GM21360 (cell line): ENCODE data around the gene PNMA1.

ENCODE experiments used
- ATAC-seq: cut with Tn5 transposase; IDR thresholded peaks from one replicate; pipeline ENCODE4 v1.9.1; 2021; ENCODE audit warnings: mild to moderate bottlenecking, moderate library complexity; ENCODE audit not compliant: unreplicated experiment

PNMA1 gene

DNA sequence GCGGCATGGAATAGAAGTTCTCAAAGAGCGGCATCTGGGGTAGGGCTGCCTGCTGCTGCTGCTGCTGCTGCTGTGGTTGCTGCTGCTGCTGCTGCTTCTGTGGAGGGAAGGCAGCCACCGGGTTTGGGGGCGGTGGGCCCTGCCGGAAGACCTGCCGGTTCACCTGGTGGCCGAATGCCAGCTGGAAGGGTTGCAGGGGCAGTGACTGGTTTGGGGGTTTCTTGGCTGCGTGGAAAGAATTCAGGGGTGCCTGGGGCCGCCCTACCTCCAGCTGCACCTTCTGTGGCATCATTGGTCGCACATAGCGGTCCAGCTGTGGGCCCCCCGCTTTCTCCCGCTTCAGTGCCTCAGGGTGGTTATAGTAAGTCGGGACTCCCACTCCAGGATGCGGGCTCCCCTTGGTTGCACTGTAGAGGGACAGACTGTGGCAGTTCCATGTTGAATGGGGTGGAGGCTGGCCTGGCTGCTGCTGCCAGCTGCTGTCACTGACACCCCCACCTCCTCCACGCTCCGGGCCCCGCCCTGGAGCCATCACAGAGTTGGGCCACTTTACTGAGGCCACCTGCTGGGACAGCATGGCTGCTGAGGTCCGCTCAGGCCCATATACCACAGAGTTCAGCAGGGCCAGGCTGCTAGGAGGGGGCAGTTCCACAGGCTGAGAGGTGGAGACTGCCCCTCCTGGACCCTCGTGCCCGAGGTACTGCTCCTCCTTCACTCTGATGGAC lies 25.2 kb upstream of the PNMA1 start:
- no peak for ATAC-seq

DNA sequence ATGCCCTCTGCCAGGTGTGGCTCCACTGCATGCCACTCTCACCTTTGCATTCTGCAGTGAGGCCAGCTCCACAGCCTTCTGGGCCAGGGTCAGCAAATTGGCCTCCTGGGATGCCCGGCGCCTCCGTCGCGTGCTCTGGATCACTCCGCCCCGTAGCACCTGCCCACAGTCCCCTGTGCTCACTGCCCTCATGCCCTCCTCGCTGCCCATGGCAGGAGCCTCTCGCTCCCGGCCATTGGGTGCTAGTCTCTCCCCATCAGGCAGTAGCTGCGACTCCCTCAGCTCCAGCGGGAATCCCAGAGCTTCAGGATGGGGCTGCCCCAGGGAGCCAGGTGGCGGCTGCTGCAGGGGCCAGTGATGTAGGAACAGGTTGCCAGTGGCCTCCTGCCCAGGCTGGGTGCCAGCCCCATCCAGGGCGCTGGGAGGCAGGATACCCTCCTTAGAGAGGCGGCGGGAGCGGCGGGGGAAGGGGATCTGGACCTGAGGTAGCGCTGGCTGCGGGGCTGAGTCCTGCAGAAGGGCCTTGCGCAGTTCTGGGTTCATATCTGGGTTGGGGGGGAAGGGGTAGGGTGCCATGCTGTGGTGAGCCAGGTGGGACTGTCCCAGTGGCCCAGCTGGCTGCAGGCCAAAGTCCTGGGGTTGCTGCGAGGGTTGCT lies 24.5 kb upstream of the PNMA1 start:
- ATAC-seq, result no peak

- ATAC-seq, result no peak
These were observed 22.7 kb upstream of the PNMA1 start for GRCh38 chr14:73736842-73737241.

- no peak for ATAC-seq
These were observed 17.8 kb upstream of the PNMA1 start for GRCh38 chr14:73732006-73732405.

DNA sequence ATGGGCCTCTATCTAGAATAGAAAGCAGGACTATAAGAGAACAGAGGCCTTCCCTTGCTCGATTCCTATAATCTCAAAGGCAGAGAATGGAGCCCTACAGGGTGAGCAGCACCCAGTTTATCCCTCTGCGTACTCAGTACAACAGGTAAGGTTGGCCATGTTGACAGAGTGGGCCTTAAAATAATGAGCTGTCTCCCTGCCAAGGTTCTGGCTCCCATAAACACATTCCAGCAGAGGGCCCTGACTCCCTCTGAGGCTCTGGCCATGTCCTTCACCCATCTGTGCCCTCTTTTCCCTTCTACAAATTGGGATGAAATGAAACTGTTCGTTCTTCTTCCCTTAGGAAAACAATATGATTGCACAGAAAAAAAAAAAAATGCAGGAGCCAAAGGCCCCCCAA lies 16.9 kb upstream of the PNMA1 start:
- no peak for ATAC-seq

- no peak for ATAC-seq
These were observed 15.5 kb upstream of the PNMA1 start for GRCh38 chr14:73729556-73730265.

DNA sequence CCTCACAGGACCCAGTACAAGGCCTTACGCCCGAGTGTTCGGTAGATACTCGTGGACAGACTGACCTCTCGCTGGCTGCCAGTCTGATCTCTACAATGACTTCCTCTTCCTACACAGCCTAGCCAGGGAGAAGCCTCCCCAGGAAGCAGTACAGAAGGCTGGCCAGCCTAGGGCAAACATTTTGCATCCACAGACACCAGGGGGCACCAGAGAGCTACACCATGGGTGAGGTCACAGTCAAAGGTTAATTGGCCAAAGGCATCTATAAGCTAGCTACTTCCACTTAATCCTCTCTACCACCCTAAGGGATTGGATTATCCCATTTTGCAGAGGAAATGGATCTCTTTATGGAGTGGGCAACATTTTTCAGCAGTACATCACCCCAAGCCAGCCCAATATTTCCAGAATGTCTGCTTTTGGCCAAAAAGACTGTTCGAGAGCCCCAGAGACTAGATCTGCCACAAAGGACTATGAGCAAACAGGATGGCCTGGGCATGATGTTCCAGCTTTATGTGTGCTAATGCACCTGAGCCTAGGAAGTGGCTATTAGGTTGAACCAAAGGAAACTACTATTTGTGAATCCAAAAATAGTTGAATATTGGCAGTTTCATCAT lies 14.6 kb upstream of the PNMA1 start:
- peak; percentile 55 for ATAC-seq

GRCh38 chr14:73727166-73727565 lies 13.0 kb upstream of the PNMA1 start:
- no peak for ATAC-seq

- no peak for ATAC-seq
These were observed 12.1 kb upstream of the PNMA1 start for GRCh38 chr14:73726025-73726961.

GRCh38 chr14:73725116-73726024 lies 11.2 kb upstream of the PNMA1 start:
- no peak for ATAC-seq

GRCh38 chr14:73724696-73725095 lies 10.5 kb upstream of the PNMA1 start:
- ATAC-seq, result no peak

DNA sequence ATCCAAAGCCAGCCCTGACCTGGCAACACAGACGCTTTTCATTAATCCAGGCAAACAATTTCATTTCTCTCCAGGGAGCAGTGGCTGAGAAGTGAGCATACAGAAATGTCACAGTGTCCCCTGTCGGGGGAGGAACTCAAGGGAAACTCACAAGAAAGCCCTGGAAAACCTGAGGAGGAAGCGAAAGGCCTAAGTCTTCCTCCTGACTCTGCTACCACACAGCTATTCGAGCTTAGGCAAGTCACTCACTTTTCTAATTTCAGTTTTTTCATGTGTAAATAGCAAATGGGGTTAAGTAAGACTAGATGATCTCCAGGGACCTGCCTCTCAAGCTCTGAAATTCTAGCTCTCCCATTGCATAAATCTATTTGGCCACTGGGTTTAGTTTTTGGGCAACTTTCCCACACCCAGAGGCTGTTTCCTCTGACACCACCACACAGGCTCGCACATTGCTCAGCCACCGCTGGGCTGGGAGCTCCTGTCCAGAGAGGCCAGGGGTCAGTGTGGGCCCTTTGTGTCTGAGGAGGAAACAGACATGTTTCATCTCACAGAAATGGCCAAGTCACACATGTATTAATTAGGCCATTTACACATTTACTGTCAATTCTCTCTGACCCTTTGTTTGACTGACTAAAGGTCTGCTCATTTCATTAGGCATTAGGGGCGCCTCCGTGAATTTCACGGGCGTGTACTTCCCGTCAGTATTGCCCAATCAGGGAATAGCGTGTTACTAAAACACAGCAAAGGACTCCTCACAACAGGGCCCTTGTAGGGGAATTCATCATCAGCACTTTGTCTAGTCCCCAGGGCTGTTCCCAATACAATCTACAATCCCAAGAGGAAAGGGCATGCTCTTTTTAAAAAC lies 9.8 kb upstream of the PNMA1 start:
- ATAC-seq, result no peak

GRCh38 chr14:73723406-73723796 lies 9.2 kb upstream of the PNMA1 start:
- no peak for ATAC-seq

GRCh38 chr14:73722581-73722980 lies 8.4 kb upstream of the PNMA1 start:
- no peak for ATAC-seq

DNA sequence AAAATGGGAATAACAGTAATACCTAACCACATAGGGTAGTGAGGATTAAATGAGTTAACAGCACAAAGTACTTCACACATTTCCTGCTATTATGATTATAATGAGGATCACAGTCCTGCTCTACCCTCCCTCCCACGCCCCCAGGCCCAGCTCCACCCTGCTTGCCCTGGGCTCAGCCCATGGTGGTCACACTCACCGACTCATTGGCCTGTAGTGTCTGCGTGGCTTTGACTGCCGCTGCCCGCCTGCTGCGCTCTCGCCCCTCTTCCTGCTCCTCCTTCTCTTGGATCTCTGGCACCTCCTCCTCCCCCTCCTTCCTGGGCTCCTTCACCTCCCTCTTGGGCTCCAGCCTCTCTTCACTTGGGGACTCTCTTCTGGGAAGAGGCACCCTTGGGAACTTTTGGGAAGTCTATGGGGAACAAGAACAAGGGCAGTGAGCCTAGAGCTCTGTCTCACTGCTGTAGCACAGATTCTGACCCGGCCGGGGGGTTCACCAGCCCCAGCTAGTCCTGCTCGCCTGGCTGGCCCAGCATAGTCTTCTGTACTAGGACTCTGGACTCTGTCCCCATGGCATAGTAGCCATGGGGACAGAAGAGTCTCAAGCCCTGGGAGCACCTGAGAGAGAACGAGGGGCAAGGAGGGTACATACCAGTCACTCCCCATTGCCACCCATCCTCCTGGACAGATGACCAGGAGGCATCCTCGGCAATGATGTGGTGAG lies 7.1 kb upstream of the PNMA1 start:
- ATAC-seq, result no peak

DNA sequence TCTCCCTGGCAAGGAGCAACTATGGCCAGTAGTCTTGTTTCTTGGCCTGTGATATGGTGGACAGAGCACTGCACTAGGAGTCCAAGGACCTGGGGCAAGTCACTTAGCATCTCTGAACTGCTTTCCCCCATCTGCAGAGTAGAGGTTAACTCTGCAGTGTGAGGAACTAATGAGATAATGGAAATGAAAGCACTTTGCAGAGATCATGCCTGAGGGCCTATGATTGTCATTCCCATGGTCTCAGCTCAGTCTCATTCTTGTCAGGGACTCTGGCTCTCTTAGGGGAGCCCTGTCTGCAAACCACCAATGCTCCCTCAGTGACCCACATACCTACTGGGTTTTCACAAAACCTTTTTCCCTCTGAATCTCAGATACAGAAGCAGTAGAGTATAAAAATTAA lies 6.5 kb upstream of the PNMA1 start:
- ATAC-seq, result no peak

DNA sequence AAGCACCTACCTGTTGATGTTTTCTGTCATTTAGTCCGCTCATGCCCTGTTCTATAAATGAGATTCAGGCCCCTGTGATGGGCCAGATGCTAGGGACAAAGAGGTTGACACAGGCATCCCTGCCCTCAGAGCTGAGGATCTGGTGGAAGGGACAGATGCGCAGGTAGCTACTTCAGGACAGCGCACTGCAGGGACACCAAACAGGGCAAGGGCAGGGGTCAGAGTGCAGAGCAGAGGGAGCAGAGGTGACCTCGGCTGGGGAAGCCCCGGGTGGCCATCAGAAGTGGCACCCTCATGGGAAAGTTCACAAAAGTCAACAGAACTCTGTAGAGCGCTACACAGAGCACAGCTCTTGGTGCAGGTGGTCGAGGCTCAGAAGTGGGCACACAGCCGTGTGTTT lies 5.6 kb upstream of the PNMA1 start:
- ATAC-seq, result no peak

DNA sequence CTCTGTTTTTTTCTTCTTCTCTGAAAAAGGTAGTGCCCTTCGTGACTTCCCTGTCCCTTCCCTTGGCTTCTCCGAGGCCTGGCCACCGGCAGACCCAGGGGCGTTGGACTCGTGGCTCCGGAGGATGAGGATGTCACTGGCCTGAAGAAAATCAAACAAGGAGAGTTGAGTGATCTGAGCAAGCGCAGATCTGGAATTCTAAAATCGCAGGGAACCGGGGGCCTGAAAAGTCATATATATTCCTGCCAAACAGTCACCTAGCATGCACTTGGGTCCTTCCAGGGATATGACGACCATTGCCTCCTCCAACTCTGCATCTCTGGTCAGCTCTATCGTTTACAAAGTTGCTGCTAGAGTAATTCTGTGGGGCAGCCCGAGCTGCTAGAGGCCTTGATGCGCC lies 5.2 kb upstream of the PNMA1 start:
- no peak for ATAC-seq
